IMR-90 (cell line): ENCODE measurements around the gene TBXAS1. TPM values are rescaled to one million over a fixed set of nuclear protein-coding genes. Genes with fewer than 3 reads are reported as not detected.

Experiments
- ATAC-seq: fragments of 200-7000 bp; cut with Tn5 transposase; 2 replicates; pipeline ENCODE4 v1.9.1; 2020; ENCODE audit warnings: low read depth, mild to moderate bottlenecking, moderate library complexity
- BruUV-seq: library from RNA; stranded (reverse); fragments of 400-500 nt; replicated peaks from 2 replicates; lab custom pipeline; 2021; lab: Mats Ljungman, UMichigan
- CTCF ChIA-PET: fragments of 300-600 bp; formaldehyde crosslinking; extraction: SDS; loops from one replicate; lab custom pipeline; 2021; ENCODE audit warnings: antibody characterized with exemption; lab: Yijun Ruan, JAX
- POLR2A ChIA-PET: fragments of 300-600 bp; sonication (Branson Sonifier 250); formaldehyde crosslinking; loops from one replicate; lab custom pipeline; 2022; ENCODE audit warnings: antibody characterized with exemption; ENCODE audit not compliant: unreplicated experiment; lab: Charles Lee
- DNase-seq: peaks from one replicate; pipeline ENCODE4 v3.0.0; 2013
- H2AFZ ChIP-seq: replicated peaks from 2 replicates; pipeline ENCODE3; 2013; ENCODE audit warnings: low read length, mild to moderate bottlenecking; ENCODE audit not compliant: poor library complexity
- H2AK5ac ChIP-seq: 2 replicates; pipeline ENCODE4 v1.6.1; 2013; ENCODE audit warnings: low read depth, low read length, inconsistent platforms
- H2AK9ac ChIP-seq: replicated peaks from 2 replicates; pipeline ENCODE3; 2013; ENCODE audit warnings: mild to moderate bottlenecking, low read depth, low read length, moderate library complexity; ENCODE audit not compliant: poor library complexity
- H2BK120ac ChIP-seq: 2 replicates; pipeline ENCODE4 v1.6.1; 2013; ENCODE audit warnings: low read depth, low read length, inconsistent platforms
- H2BK15ac ChIP-seq: 3 replicates; pipeline ENCODE4 v1.6.1; 2013; ENCODE audit warnings: low read depth, low read length, inconsistent platforms
- H2BK20ac ChIP-seq: 2 replicates; pipeline ENCODE4 v1.6.1; 2013; ENCODE audit warnings: low read depth, mild to moderate bottlenecking, inconsistent platforms, low read length, moderate library complexity
- H2BK5ac ChIP-seq: 2 replicates; pipeline ENCODE4 v1.6.1; 2013; ENCODE audit warnings: mild to moderate bottlenecking, low read depth, low read length, inconsistent platforms; ENCODE audit not compliant: poor library complexity, severe bottlenecking
- H3K14ac ChIP-seq: replicated peaks from 2 replicates; pipeline ENCODE4 v1.6.1; 2013; ENCODE audit warnings: low read depth, low read length, inconsistent platforms
- H3K18ac ChIP-seq: 2 replicates; pipeline ENCODE4 v1.6.1; 2013; ENCODE audit warnings: low read depth, low read length, control low read depth
- H3K23ac ChIP-seq: 2 replicates; pipeline ENCODE4 v1.6.1; 2013; ENCODE audit warnings: low read depth, low read length, inconsistent platforms
- H3K27ac ChIP-seq: 2 replicates; pipeline ENCODE4 v1.5.1; 2013; ENCODE audit warnings: mild to moderate bottlenecking, control low read depth, low read length; ENCODE audit not compliant: insufficient read depth
- H3K27me3 ChIP-seq: 2 replicates; pipeline ENCODE4 v1.6.1; 2013; ENCODE audit warnings: low read length; ENCODE audit not compliant: control insufficient read depth, insufficient read depth
- H3K36me3 ChIP-seq: 2 replicates; pipeline ENCODE4 v1.6.1; 2013; ENCODE audit warnings: low read length, mixed read lengths; ENCODE audit not compliant: control insufficient read depth, insufficient read depth
- H3K4ac ChIP-seq: 2 replicates; pipeline ENCODE4 v1.6.1; 2013; ENCODE audit warnings: low read depth, low read length, inconsistent platforms
- H3K4me1 ChIP-seq: 2 replicates; pipeline ENCODE4 v1.6.1; 2013; ENCODE audit warnings: low read length, mixed read lengths; ENCODE audit not compliant: control insufficient read depth, insufficient read depth
- H3K4me2 ChIP-seq: 2 replicates; pipeline ENCODE4 v1.6.1; 2013; ENCODE audit warnings: low read depth, mild to moderate bottlenecking, control low read depth, low read length, moderate library complexity
- H3K4me3 ChIP-seq: 2 replicates; pipeline ENCODE4 v1.5.1; 2013; ENCODE audit warnings: low read depth, mild to moderate bottlenecking, control low read depth, low read length, moderate library complexity; ENCODE audit not compliant: insufficient read depth
- H3K56ac ChIP-seq: 2 replicates; pipeline ENCODE4 v1.6.1; 2013; ENCODE audit warnings: low read length, inconsistent platforms; ENCODE audit not compliant: insufficient read depth; ENCODE audit errors: extremely low read depth
- H3K79me1 ChIP-seq, 2 experiments: 2 replicates each; pipeline ENCODE4 v1.6.1; 2013; ENCODE audit warnings: low read length in 2 of 2, inconsistent platforms in 1 of 2, low read depth in 1 of 2
- H3K9ac ChIP-seq: 2 replicates; pipeline ENCODE4 v1.6.1; 2013; ENCODE audit warnings: low read depth, low read length, control low read depth
- H3K9me1 ChIP-seq: 2 replicates; pipeline ENCODE4 v1.6.1; 2013; ENCODE audit warnings: low read length, inconsistent platforms; ENCODE audit not compliant: insufficient read depth
- H3K9me3 ChIP-seq: 2 replicates; pipeline ENCODE4 v1.6.1; 2013; ENCODE audit warnings: low read length; ENCODE audit not compliant: control insufficient read depth, insufficient read depth
- H4K20me1 ChIP-seq: 2 replicates; pipeline ENCODE4 v1.6.1; 2013; ENCODE audit warnings: low read length, inconsistent platforms; ENCODE audit not compliant: insufficient read depth
- H4K5ac ChIP-seq: 2 replicates; pipeline ENCODE4 v1.6.1; 2013; ENCODE audit warnings: mild to moderate bottlenecking, low read depth, low read length, control low read depth
- H4K8ac ChIP-seq, 2 experiments: 2 replicates each; pipeline ENCODE4 v1.6.1; 2013; ENCODE audit warnings: low read depth in 2 of 2, low read length in 2 of 2, control low read depth in 1 of 2, inconsistent platforms in 1 of 2
- H4K91ac ChIP-seq: 2 replicates; pipeline ENCODE4 v1.6.1; 2013; ENCODE audit warnings: low read depth, low read length, inconsistent platforms; ENCODE audit not compliant: insufficient read depth
- BHLHE40 ChIP-seq: fragments of 150-350 bp; IDR thresholded peaks from 2 replicates; pipeline ENCODE4 v1.6.1; 2016; ENCODE audit warnings: mild to moderate bottlenecking, low read depth, low read length
- CEBPB ChIP-seq: IDR thresholded peaks from 2 replicates; pipeline ENCODE4 v1.6.1; 2012; ENCODE audit warnings: low read depth, low read length, improper control_type of control experiment
- CHD1 ChIP-seq: IDR thresholded peaks from 2 replicates; pipeline ENCODE4 v1.6.1; 2012; ENCODE audit warnings: low read depth, low read length, improper control_type of control experiment
- FOS ChIP-seq: fragments of 150-350 bp; IDR thresholded peaks from 2 replicates; pipeline ENCODE4 v1.6.1; 2016; ENCODE audit warnings: low read depth, low read length
- MAFK ChIP-seq: IDR thresholded peaks from 2 replicates; pipeline ENCODE4 v1.6.1; 2012; ENCODE audit warnings: low read depth, low read length, improper control_type of control experiment
- MAZ ChIP-seq: IDR thresholded peaks from 2 replicates; pipeline ENCODE4 v1.6.1; 2012; ENCODE audit warnings: low read depth, mild to moderate bottlenecking, low read length, improper control_type of control experiment, moderate library complexity, borderline replicate concordance
- MXI1 ChIP-seq: IDR thresholded peaks from 2 replicates; pipeline ENCODE4 v1.6.1; 2012; ENCODE audit warnings: low read depth, mild to moderate bottlenecking, low read length, moderate library complexity, borderline replicate concordance
- NFE2L2 ChIP-seq: fragments of 150-350 bp; IDR thresholded peaks from 2 replicates; pipeline ENCODE4 v1.6.1; 2016; ENCODE audit warnings: low read depth, mild to moderate bottlenecking, low read length
- POLR2A ChIP-seq: IDR thresholded peaks from 2 replicates; pipeline ENCODE4 v1.6.1; 2012; ENCODE audit warnings: mild to moderate bottlenecking, low read depth, low read length
- RAD21 ChIP-seq: IDR thresholded peaks from 2 replicates; pipeline ENCODE4 v1.6.1; 2012; ENCODE audit warnings: low read length, improper control_type of control experiment
- RCOR1 ChIP-seq: IDR thresholded peaks from 2 replicates; pipeline ENCODE4 v1.6.1; 2012; ENCODE audit warnings: mild to moderate bottlenecking, low read length, improper control_type of control experiment; ENCODE audit not compliant: insufficient replicate concordance
- RFX5 ChIP-seq: IDR thresholded peaks from 2 replicates; pipeline ENCODE4 v1.8.0; 2012; ENCODE audit warnings: low read depth, mild to moderate bottlenecking, low read length, moderate library complexity
- SMC3 ChIP-seq: fragments of 150-350 bp; IDR thresholded peaks from 2 replicates; pipeline ENCODE4 v1.6.1; 2016; ENCODE audit warnings: low read depth, mild to moderate bottlenecking, antibody characterized with exemption, low read length, moderate library complexity
- WGBS, 2 experiments: methylation state at CpG; one replicate each; pipeline versions ENCODE4 v1.1.5 to v1.1.7; 2013; ENCODE audit warnings: missing lambda C conversion rate in 2 of 2; ENCODE audit not compliant: insufficient read length in 1 of 2; ENCODE audit errors: extremely low coverage in 2 of 2; 5-methylcytosine and 5-hydroxymethylcytosine counted together
- dilution Hi-C: fragments of 300-500 bp; cut with HindIII; formaldehyde crosslinking; loops from one replicate; pipeline ENCODE4 v1.14.3; 2018; ENCODE audit warnings: low sequenced_read_pairs; ENCODE audit not compliant: unreplicated experiment
- in situ Hi-C: fragments of 300-500 bp; cut with MboI; formaldehyde crosslinking; loops from 3 replicates; pipeline ENCODE4 v1.14.3; 2019; ENCODE audit warnings: low sequenced_read_pairs, inconsistent platforms, mixed read lengths
- intact Hi-C: fragments of 100-400 bp; cut with micrococcal nuclease; formaldehyde crosslinking; loops from 2 replicates; pipeline ENCODE4 v1.10.0; 2022
- polyA plus RNA-seq, 3 experiments: library from polyadenylated mRNA; depleted of rRNA; stranded (reverse); fragments of >200 nt; gene quantifications; 2 replicates each; pipeline ENCODE4 v1.2.3, GENCODE V29; 2012; ENCODE audit warnings: low replicate concordance in 1 of 3
- total RNA-seq: library from RNA; depleted of rRNA; stranded (reverse); fragments of >200 nt; gene quantifications from 2 replicates; pipeline ENCODE4 v1.2.3, GENCODE V29; 2012
- TF ChIP-seq, protein P1 (sequence below): fragments of 150-350 bp; IDR thresholded peaks from 2 replicates; pipeline ENCODE4 v1.6.1; 2017; ENCODE audit warnings: mild to moderate bottlenecking, antibody characterized with exemption, low read length, low read depth
- TF ChIP-seq, protein P2 (sequence below): conservative IDR thresholded peaks from 2 replicates; pipeline ENCODE4 v1.5.1; 2012; ENCODE audit warnings: mild to moderate bottlenecking, low read depth, low read length, improper control_type of control experiment
- TF ChIP-seq, protein P3 (sequence below): fragments of 150-350 bp; IDR thresholded peaks from 2 replicates; pipeline ENCODE4 v1.6.1; 2016; ENCODE audit warnings: low read depth, mild to moderate bottlenecking, low read length, moderate library complexity, borderline replicate concordance

Gene TBXAS1
- total and polyA plus RNA-seq, 2 of the 4 experiments (the other 2 are of a cell fraction), result 5.9 to 10.8 TPM

DNA sequence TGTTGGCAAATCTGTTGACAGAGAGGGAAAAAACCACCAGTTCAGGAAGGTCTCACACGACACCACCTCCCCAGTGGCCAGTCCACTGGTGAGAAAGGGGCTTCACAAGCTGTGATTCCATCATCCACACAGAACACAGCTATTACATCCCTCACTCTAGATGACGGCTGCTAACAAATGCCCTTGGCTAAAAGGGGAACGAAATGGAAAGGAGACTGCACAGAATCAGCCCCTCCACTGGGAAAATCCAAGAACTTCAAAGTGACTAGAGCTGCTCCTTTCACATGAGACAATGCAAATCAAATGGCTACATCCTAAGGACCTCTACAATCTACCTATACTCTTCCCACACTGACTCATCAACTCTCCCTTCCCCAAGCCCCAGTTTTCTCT, 228.1 kb downstream of the TBXAS1 start:
- Histone ChIP-seq H3K56ac (no peak overlapping the region), H3K4me3 (no peak overlapping the region), H3K18ac (no peak overlapping the region), H3K27ac (no peak overlapping the region), H4K8ac (no peak overlapping the region), H4K20me1 (peaks cover 8% of the 10 kb centered on the region; the same call in 1 of the 2 replicates), H2BK15ac (no peak overlapping the region), H3K9ac (no peak overlapping the region), H3K4me1 (peaks cover 21% of the 10 kb centered on the region), H2AK9ac (no peak overlapping the region), H3K23ac (no peak overlapping the region), H3K4ac (no peak overlapping the region), H3K9me3 (no peaks in the 10 kb centered on the region), H2BK120ac (no peak overlapping the region), H3K27me3 (no peaks in the 10 kb centered on the region), H3K14ac (no peak overlapping the region), H3K9me1 (peaks cover 40% of the 10 kb centered on the region), H2AFZ (no peak overlapping the region), H3K79me1 (peaks cover 21 to 66% of the 10 kb centered on the region in 2 experiments; a peak in 3 of 4 replicates), H3K36me3 (no peaks in the 10 kb centered on the region; the same call in 1 of the 2 replicates), H2BK5ac (no peak overlapping the region), H4K5ac (no peak overlapping the region), H3K4me2 (no peak overlapping the region), H4K91ac (no peak overlapping the region), H2AK5ac (no peak overlapping the region), H2BK20ac (no peak overlapping the region)
- TF ChIP-seq POLR2A (no peak), SMC3 (no peak), RCOR1 (no peak), NFE2L2 (no peak), MAFK (no peak), CEBPB (no peak), MXI1 (no peak), FOS (no peak), BHLHE40 (no peak), CHD1 (no peak), RAD21 (no peak), RFX5 (no peak), MAZ (no peak)
- TF ChIP-seq, protein P1, sequence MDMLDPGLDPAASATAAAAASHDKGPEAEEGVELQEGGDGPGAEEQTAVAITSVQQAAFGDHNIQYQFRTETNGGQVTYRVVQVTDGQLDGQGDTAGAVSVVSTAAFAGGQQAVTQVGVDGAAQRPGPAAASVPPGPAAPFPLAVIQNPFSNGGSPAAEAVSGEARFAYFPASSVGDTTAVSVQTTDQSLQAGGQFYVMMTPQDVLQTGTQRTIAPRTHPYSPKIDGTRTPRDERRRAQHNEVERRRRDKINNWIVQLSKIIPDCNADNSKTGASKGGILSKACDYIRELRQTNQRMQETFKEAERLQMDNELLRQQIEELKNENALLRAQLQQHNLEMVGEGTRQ, result no peak
- TF ChIP-seq, protein P2, sequence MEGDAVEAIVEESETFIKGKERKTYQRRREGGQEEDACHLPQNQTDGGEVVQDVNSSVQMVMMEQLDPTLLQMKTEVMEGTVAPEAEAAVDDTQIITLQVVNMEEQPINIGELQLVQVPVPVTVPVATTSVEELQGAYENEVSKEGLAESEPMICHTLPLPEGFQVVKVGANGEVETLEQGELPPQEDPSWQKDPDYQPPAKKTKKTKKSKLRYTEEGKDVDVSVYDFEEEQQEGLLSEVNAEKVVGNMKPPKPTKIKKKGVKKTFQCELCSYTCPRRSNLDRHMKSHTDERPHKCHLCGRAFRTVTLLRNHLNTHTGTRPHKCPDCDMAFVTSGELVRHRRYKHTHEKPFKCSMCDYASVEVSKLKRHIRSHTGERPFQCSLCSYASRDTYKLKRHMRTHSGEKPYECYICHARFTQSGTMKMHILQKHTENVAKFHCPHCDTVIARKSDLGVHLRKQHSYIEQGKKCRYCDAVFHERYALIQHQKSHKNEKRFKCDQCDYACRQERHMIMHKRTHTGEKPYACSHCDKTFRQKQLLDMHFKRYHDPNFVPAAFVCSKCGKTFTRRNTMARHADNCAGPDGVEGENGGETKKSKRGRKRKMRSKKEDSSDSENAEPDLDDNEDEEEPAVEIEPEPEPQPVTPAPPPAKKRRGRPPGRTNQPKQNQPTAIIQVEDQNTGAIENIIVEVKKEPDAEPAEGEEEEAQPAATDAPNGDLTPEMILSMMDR, result no peak
- TF ChIP-seq, protein P3, sequence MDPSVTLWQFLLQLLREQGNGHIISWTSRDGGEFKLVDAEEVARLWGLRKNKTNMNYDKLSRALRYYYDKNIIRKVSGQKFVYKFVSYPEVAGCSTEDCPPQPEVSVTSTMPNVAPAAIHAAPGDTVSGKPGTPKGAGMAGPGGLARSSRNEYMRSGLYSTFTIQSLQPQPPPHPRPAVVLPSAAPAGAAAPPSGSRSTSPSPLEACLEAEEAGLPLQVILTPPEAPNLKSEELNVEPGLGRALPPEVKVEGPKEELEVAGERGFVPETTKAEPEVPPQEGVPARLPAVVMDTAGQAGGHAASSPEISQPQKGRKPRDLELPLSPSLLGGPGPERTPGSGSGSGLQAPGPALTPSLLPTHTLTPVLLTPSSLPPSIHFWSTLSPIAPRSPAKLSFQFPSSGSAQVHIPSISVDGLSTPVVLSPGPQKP, result no peak
- WGBS, 2 experiments, result no CpG with 5 or more reads among the region's 3 CpGs
- no TSS peak for BruUV-seq
- DNase-seq, result no peak
- in situ Hi-C loops, result no loop called here
- no peak for ATAC-seq
- intact Hi-C loops, result no loop called here
- ChIA-PET CTCF (no interaction called here), POLR2A (interaction anchor here (0.6 kb wide), 1 partner anchor 279 kb away, joined by 13 read pairs; the partner anchor contains the start of gene HIPK2)
- dilution Hi-C loops, result no loop called here
